Peyer's patch (tissue), 4 donors: Measurements from ENCODE around the gene AKAP7. TPM values are rescaled to one million over a fixed set of nuclear protein-coding genes. Genes with fewer than 3 reads are reported as not detected.

Experiments
- DNase-seq, 3 donors: peaks; one replicate each; pipeline ENCODE4 v3.0.0-alpha.2; 2017 to 2019
- H3K27ac ChIP-seq, 4 donors: fragments of 200-600 bp; sonication (generic); one replicate each; pipeline ENCODE4 v1.5.1; 2016 to 2019
- H3K27me3 ChIP-seq, 2 donors: fragments of 200-600 bp; sonication (generic); one replicate each; pipeline ENCODE4 v1.5.1; 2019
- H3K36me3 ChIP-seq, 3 donors: fragments of 200-600 bp; sonication (generic); one replicate each; pipeline ENCODE4 v1.5.1; 2016 to 2019
- H3K4me1 ChIP-seq, 4 donors: fragments of 200-600 bp; sonication (generic); one replicate each; pipeline ENCODE4 v1.5.1; 2016 to 2019
- H3K4me3 ChIP-seq, 4 donors: fragments of 200-600 bp; sonication (generic); 1 replicate in 3 of 4; 2 replicates in 1 of 4; pipeline ENCODE4 v1.5.1; 2016 to 2019; ENCODE audit warnings: mild to moderate bottlenecking in 1 of 4
- H3K9me3 ChIP-seq, 4 donors: fragments of 200-600 bp; sonication (generic); one replicate each; pipeline ENCODE4 v1.5.1; 2016 to 2019; ENCODE audit warnings: mild to moderate bottlenecking in 1 of 4
- POLR2A ChIP-seq, 2 donors: fragments of 450-650 bp; IDR thresholded peaks; one replicate each; pipeline ENCODE4 v1.5.1; 2017; ENCODE audit warnings: antibody characterized with exemption in 2 of 2, mild to moderate bottlenecking in 2 of 2, moderate library complexity in 2 of 2
- total RNA-seq, 4 donors: library from RNA; depleted of rRNA; stranded (reverse); fragments of >200 nt; gene quantifications; one replicate each; pipeline ENCODE4 v1.1.0, GENCODE V29; 2016
- TF ChIP-seq, protein P1 (sequence below), 6 experiments: fragments of 450-650 bp in 4 of 6; fragments of 200-600 bp in 2 of 6; sonication (generic) in 1 of 6; IDR thresholded peaks; one replicate each; pipeline ENCODE4 v1.5.1; 2017 to 2019; ENCODE audit warnings: antibody characterized with exemption in 6 of 6, mild to moderate bottlenecking in 3 of 6, moderate library complexity in 1 of 6

The AKAP7 gene
- total RNA-seq, 4 donors from 2014 or later = 8.3 to 24.7 (median 13.3) TPM

DNA sequence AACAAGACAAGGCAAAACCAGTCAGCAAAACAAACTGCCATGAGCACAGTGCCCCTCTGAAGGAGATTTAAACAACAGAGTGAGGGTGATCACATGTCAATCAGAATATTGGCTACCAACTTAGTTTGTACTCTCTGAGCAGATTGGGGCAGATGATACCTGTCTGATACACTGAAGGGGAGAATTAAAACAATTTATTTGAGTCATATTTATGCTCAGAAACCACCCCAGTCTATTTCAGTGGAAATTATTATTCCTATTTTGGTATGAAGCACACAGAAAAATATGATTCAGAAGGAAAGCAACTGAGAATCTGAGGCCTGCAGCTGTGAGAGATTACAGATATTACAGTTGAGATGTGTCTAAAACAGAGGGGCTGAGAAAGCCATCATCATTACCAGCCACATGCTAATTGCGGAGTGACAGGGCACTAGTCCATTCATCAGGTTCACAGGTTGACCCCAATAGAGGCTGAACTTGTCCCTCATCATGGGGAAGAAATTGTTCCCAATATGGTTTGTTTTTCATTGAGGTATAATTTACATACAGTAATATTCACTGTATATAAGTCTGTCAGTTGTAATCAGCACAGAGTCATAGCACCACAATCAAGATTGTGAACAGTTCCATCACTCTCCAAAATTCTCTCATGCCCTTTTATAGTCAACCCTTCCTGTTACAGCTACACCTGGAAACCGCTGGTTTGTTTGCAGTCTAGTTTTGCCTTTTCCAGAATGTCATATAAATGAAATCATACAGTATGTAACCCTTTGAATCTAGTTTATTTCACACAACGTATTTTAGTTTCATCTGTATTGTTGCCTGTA lies 134.5 kb downstream of the AKAP7 start:
- Histone ChIP-seq H3K9me3 (peaks cover 0 to 7% (median 0%) of the 10 kb centered on the region in 4 donors), H3K27ac (no peak overlapping the region), H3K27me3 (no peaks in the 10 kb centered on the region), H3K4me3 (no peak overlapping the region), H3K4me1 (no peaks in the 10 kb centered on the region), H3K36me3 (peaks cover 0 to 8% (median 0%) of the 10 kb centered on the region in 3 donors)
- TF ChIP-seq, protein P1, sequence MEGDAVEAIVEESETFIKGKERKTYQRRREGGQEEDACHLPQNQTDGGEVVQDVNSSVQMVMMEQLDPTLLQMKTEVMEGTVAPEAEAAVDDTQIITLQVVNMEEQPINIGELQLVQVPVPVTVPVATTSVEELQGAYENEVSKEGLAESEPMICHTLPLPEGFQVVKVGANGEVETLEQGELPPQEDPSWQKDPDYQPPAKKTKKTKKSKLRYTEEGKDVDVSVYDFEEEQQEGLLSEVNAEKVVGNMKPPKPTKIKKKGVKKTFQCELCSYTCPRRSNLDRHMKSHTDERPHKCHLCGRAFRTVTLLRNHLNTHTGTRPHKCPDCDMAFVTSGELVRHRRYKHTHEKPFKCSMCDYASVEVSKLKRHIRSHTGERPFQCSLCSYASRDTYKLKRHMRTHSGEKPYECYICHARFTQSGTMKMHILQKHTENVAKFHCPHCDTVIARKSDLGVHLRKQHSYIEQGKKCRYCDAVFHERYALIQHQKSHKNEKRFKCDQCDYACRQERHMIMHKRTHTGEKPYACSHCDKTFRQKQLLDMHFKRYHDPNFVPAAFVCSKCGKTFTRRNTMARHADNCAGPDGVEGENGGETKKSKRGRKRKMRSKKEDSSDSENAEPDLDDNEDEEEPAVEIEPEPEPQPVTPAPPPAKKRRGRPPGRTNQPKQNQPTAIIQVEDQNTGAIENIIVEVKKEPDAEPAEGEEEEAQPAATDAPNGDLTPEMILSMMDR (IDR thresholded peaks at IDR 0.05) = no peak
- no peak for TF ChIP-seq POLR2A (IDR thresholded peaks at IDR 0.05)
- DNase-seq = no peak

DNA sequence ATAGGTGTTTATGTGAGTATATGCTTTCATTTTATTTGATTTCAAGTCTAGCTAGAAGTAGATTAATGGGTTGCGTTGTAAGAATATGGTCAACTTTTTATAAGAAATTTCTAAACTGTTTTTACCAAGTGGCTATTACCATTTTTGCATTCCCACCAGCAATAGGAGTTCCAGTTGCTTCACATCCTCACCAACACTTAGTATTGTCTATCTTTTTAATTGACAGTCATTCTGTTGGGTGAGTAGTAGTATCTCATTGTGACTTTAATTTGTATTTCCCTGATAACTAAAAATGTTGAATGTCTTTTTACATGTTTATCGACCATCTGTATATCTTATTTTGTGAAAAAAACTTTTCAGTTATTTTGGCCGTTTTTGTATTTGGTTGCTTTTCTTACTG lies 135.3 kb downstream of the AKAP7 start:
- Histone ChIP-seq H3K27ac (no peak overlapping the region), H3K4me3 (no peak overlapping the region), H3K4me1 (no peaks in the 10 kb centered on the region), H3K27me3 (no peaks in the 10 kb centered on the region), H3K9me3 (peaks cover 0 to 7% (median 0%) of the 10 kb centered on the region in 4 donors), H3K36me3 (peaks cover 0 to 8% (median 0%) of the 10 kb centered on the region in 3 donors)
- no peak for DNase-seq
- TF ChIP-seq POLR2A (IDR thresholded peaks at IDR 0.05) = no peak
- TF ChIP-seq, protein P1 (IDR thresholded peaks at IDR 0.05) = no peak

DNA sequence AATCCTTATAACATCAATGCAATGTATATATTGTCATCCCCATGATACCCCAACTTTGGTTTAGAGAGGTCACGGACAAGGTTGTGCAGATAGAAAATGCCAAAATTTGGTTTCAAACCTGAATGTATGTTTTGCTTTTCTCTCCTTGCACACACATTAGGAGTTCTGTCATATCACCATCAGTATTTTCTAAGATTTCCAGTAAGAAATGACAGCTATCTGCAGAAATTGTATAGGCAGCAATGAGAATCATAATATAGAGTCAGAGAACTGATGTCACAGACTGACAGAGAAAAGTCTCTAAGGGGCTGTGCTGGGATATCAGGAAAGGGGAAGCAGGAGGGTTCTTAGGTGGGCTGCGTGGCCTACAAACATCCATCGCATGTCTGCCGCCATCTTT lies 140.0 kb downstream of the AKAP7 start:
- TF ChIP-seq, protein P1 (IDR thresholded peaks at IDR 0.05) = no peak
- no peak for TF ChIP-seq POLR2A (IDR thresholded peaks at IDR 0.05)
- DNase-seq = no peak
- Histone ChIP-seq H3K4me1 (no peaks in the 10 kb centered on the region), H3K9me3 (peaks cover 0 to 6% (median 0%) of the 10 kb centered on the region in 4 donors), H3K4me3 (no peak overlapping the region), H3K27me3 (no peaks in the 10 kb centered on the region), H3K27ac (no peak overlapping the region), H3K36me3 (peaks cover 0 to 2% (median 0%) of the 10 kb centered on the region in 3 donors)

DNA sequence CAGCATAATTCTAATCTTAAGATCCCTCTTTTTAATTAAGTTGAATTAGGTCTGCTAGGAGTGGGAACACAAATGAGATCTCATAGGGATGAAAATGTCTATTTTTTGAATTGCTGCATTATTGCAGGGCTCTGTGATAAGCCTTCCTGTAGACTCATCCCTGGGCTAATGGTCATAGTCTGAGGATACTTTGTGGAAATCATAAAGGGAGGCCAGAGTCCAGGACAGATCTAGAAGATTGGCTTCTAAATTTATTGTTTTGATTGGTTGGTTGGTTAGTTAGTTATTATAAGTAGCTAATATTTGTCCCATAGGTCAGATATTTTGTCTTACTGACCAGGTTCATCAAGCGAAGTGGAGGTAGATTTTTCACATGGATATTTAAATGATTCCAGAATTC lies 142.3 kb downstream of the AKAP7 start:
- no peak for DNase-seq

DNA sequence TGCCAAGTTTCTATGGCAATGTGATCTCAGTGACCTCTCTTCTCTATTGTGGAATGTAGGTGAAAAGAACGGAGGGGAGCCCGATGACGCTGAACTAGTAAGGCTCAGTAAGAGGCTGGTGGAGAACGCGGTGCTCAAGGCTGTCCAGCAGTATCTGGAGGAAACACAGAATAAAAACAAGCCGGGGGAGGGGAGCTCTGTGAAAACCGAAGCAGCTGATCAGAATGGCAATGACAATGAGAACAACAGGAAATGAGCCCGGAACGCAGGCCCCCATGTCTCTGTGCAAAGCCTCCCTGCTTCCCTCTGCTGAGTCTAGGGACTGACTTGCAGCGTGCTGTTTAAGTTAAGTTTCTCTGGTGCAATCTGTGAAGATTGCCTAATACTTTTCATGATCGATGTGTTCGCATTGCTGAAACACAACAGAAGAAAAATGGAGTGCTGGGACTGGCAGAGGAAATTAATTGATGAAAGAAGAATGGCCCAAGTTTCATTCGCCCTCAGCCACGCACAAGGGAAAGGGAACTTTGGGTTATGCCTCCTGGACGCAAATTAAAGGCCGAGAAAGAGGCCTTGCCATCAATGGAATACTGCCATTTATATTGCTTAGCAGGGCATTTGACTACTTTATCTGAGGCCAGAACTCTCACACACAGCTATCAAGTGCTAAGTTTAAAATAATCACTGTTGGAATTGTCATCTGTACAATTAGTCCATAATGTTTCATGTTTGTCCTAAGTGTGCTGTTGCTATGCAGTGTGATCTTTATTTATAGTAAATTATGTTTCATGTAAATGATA lies 146.4 kb downstream of the AKAP7 start:
- peak in 2 of 3 donors; percentile 82 to 90 for DNase-seq
- no peak for TF ChIP-seq POLR2A (IDR thresholded peaks at IDR 0.05)
- TF ChIP-seq, protein P1 (IDR thresholded peaks at IDR 0.05) = no peak
- Histone ChIP-seq H3K4me3 (peak overlapping the region in 1 of 4 donors; percentile 17), H3K9me3 (no peaks in the 10 kb centered on the region), H3K27ac (peak overlapping the region; percentile 15 to 61 (median 36)), H3K4me1 (no peaks in the 10 kb centered on the region), H3K27me3 (no peaks in the 10 kb centered on the region), H3K36me3 (no peaks in the 10 kb centered on the region)

More for the DNA sequence above, 142.3 kb downstream of the AKAP7 start:
- TF ChIP-seq POLR2A (IDR thresholded peaks at IDR 0.05) = no peak
- TF ChIP-seq, protein P1 (IDR thresholded peaks at IDR 0.05) = no peak
- no peak overlapping the region for H3K4me3 ChIP-seq
- H3K36me3 ChIP-seq = no peaks in the 10 kb centered on the region
- no peaks in the 10 kb centered on the region for H3K9me3 ChIP-seq
- no peaks in the 10 kb centered on the region for H3K4me1 ChIP-seq
- H3K27me3 ChIP-seq = no peaks in the 10 kb centered on the region
- H3K27ac ChIP-seq = no peak overlapping the region
